ENCODE measurements around the gene PGA3.

PGA3 gene

GRCh38 chr11:61259363-61259762, 56.0 kb downstream of the PGA3 start:
- H3K27ac Mint-ChIP-seq, result no peak overlapping the region
- no peaks in the 10 kb centered on the region for H3K4me1 Mint-ChIP-seq
- H3K36me3 Mint-ChIP-seq (ENCODE audit: low read depth), result peaks cover 6% of the 10 kb centered on the region
- no peak overlapping the region for H3K4me3 Mint-ChIP-seq
- no peaks in the 10 kb centered on the region for H3K27me3 Mint-ChIP-seq (ENCODE audit: low read depth)
- TF ChIP-seq, protein P1, sequence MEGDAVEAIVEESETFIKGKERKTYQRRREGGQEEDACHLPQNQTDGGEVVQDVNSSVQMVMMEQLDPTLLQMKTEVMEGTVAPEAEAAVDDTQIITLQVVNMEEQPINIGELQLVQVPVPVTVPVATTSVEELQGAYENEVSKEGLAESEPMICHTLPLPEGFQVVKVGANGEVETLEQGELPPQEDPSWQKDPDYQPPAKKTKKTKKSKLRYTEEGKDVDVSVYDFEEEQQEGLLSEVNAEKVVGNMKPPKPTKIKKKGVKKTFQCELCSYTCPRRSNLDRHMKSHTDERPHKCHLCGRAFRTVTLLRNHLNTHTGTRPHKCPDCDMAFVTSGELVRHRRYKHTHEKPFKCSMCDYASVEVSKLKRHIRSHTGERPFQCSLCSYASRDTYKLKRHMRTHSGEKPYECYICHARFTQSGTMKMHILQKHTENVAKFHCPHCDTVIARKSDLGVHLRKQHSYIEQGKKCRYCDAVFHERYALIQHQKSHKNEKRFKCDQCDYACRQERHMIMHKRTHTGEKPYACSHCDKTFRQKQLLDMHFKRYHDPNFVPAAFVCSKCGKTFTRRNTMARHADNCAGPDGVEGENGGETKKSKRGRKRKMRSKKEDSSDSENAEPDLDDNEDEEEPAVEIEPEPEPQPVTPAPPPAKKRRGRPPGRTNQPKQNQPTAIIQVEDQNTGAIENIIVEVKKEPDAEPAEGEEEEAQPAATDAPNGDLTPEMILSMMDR (IDR thresholded peaks at IDR 0.05; ENCODE audit: unreplicated experiment in 3 of 3), result no peak
- H3K9me3 Mint-ChIP-seq, result no peaks in the 10 kb centered on the region

Measured in nephron (organoid).